H1 (cell line): ENCODE data around the gene SLC24A3.

Experiments
- CREB1 ChIP-seq: IDR thresholded peaks from 2 replicates; pipeline ENCODE4 v1.6.1; 2012; ENCODE audit warnings: inconsistent platforms
- CTCF ChIP-seq, 3 experiments: IDR thresholded peaks; 1 replicate in 2 of 3; 2 replicates in 1 of 3; pipeline versions ENCODE4 v1.5.1 to v1.6.1; 2011; ENCODE audit warnings: low read length in 3 of 3, mild to moderate bottlenecking in 3 of 3, inconsistent platforms in 2 of 3, low read depth in 1 of 3, moderate library complexity in 1 of 3; ENCODE audit not compliant: insufficient read depth in 1 of 3; ENCODE audit errors: control extremely low read depth in 1 of 3
- EP300 ChIP-seq, 2 experiments: IDR thresholded peaks; 1 replicate in 1 of 2; 2 replicates in 1 of 2; pipeline ENCODE4 v1.6.1; 2011 to 2012; ENCODE audit warnings: low read depth in 2 of 2, low read length in 2 of 2, mild to moderate bottlenecking in 2 of 2, borderline replicate concordance in 1 of 2, inconsistent platforms in 1 of 2, moderate library complexity in 1 of 2
- EZH2 ChIP-seq: fragments of 200-600 bp; sonication (generic); IDR thresholded peaks from 2 replicates; pipeline ENCODE4 v1.7.1; 2012; ENCODE audit warnings: low read depth, mild to moderate bottlenecking, moderate library complexity, low read length, inconsistent platforms; ENCODE audit not compliant: severe bottlenecking
- MAX ChIP-seq: IDR thresholded peaks from 2 replicates; pipeline ENCODE4 v1.6.1; 2012; ENCODE audit warnings: inconsistent platforms
- POLR2A ChIP-seq, 2 experiments: IDR thresholded peaks; 1 replicate in 1 of 2; 2 replicates in 1 of 2; pipeline ENCODE4 v1.6.1; 2011; ENCODE audit warnings: low read depth in 2 of 2, low read length in 2 of 2, mild to moderate bottlenecking in 2 of 2; ENCODE audit errors: control extremely low read depth in 1 of 2
- POLR2AphosphoS5 ChIP-seq: IDR thresholded peaks from 2 replicates; pipeline ENCODE4 v1.6.1; 2011; ENCODE audit warnings: low read depth, low read length
- RFX5 ChIP-seq: IDR thresholded peaks from 2 replicates; pipeline ENCODE4 v1.6.1; 2011; ENCODE audit warnings: low read depth, low read length, improper control_type of control experiment, borderline replicate concordance
- SRF ChIP-seq: IDR thresholded peaks from 2 replicates; pipeline ENCODE4 v1.6.1; 2011; ENCODE audit warnings: mild to moderate bottlenecking, low read depth, low read length, moderate library complexity
- TAF1 ChIP-seq: IDR thresholded peaks from 2 replicates; pipeline ENCODE4 v1.6.1; 2011; ENCODE audit warnings: mild to moderate bottlenecking, low read depth, low read length
- TEAD4 ChIP-seq: IDR thresholded peaks from 2 replicates; pipeline ENCODE4 v1.6.1; 2012; ENCODE audit warnings: low read depth, low read length, inconsistent platforms, mixed read lengths

- TF ChIP-seq CTCF (IDR thresholded peaks at IDR 0.05; ENCODE audit: control extremely low read depth in 1 of 3, insufficient read depth in 1 of 3, low read depth in 1 of 3, low read length in 3 of 3) (no peak), POLR2A (IDR thresholded peaks at IDR 0.05; ENCODE audit: control extremely low read depth in 1 of 2, low read depth in 2 of 2, low read length in 2 of 2) (no peak), RFX5 (no peak), EZH2 (no peak), POLR2AphosphoS5 (no peak), TAF1 (no peak), MAX (no peak), SRF (no peak), EP300 (IDR thresholded peaks at IDR 0.05; ENCODE audit: borderline replicate concordance in 1 of 2, low read depth in 2 of 2, low read length in 2 of 2) (no peak), TEAD4 (no peak), CREB1 (no peak)
These were observed 414.5 kb downstream of the SLC24A3 start for GRCh38 chr20:19626896-19627295.
